ENCODE measurements around the gene FGFBP1. TPM values are rescaled to one million over a fixed set of nuclear protein-coding genes. Genes with fewer than 3 reads are reported as not detected.

The FGFBP1 gene
- total RNA-seq, 1 experiment from 2014 or later: not detected

DNA sequence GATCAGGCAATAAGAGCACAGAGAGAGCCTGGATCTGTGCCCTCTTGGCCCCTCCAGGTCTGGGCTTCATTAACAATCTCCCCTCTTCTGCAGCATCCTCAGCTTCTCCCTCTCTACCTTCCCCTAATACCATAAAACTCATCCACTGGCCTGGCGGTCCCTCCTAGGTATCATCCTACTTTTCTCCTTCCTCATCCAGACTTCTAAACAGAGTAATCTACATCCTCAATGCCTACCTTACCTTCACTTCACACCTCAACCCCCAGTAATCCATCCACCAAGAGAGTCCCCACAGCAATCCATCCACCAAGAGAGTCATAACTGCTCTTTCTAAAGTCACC, 17.0 kb downstream of the FGFBP1 start:
- WGBS (ENCODE audit: extremely low coverage, insufficient read length, low lambda C conversion rate): no CpG with 5 or more reads among the region's 1 CpG
- Histone ChIP-seq H2BK12ac (ENCODE audit: insufficient read length, low read depth, low read length) (no peak overlapping the region), H2BK5ac (ENCODE audit: insufficient read length, low read length) (no peak overlapping the region), H3K4me1 (ENCODE audit: insufficient read depth, low read length) (no peaks in the 10 kb centered on the region), H4K5ac (ENCODE audit: insufficient read length, low read depth, low read length) (no peak overlapping the region), H3T11ph (ENCODE audit: low read length) (no peak overlapping the region), H3K14ac (ENCODE audit: insufficient read depth, low read length) (no peak overlapping the region), H3K9ac (ENCODE audit: extremely low read depth, insufficient read length, low read length) (no peak overlapping the region), H2BK20ac (ENCODE audit: low read depth, low read length, poor library complexity, severe bottlenecking) (no peak overlapping the region), H3K9me3 (ENCODE audit: control insufficient read depth, low read depth, low read length) (peaks cover 3% of the 10 kb centered on the region), H3K27me3 (ENCODE audit: insufficient read depth, low read length) (no peaks in the 10 kb centered on the region), H3K79me1 (ENCODE audit: insufficient read depth, low read depth, low read length, poor library complexity, severe bottlenecking) (no peaks in the 10 kb centered on the region), H3K27ac (ENCODE audit: insufficient read length, low read depth, low read length) (no peak overlapping the region), H2AK5ac (ENCODE audit: insufficient read length, low read length) (no peak overlapping the region), H2AFZ (ENCODE audit: low read length) (no peak overlapping the region), H3K79me2 (ENCODE audit: insufficient read depth, low read length) (no peaks in the 10 kb centered on the region), H4K8ac (replicated peaks; ENCODE audit: insufficient read length, low read depth, low read length) (no peak overlapping the region), H3K18ac (ENCODE audit: insufficient read length, low read depth, low read length) (no peak overlapping the region), H2BK15ac (ENCODE audit: low read depth, low read length) (no peak overlapping the region), H3K56ac (ENCODE audit: insufficient read length, low read depth, low read length) (no peak overlapping the region), H3K4me2 (ENCODE audit: insufficient read depth, insufficient read length, low read length) (no peak overlapping the region), H3K4ac (ENCODE audit: low read depth, low read length) (no peak overlapping the region), H3K23me2 (ENCODE audit: insufficient read length, low read depth, low read length, poor library complexity, severe bottlenecking) (no peaks in the 10 kb centered on the region), H4K20me1 (ENCODE audit: control insufficient read depth, insufficient read depth, insufficient read length) (no peaks in the 10 kb centered on the region), H2BK120ac (ENCODE audit: low read depth, low read length, poor library complexity, severe bottlenecking) (no peak overlapping the region), H3K23ac (ENCODE audit: insufficient read length, low read depth, low read length) (no peak overlapping the region), H4K91ac (ENCODE audit: insufficient read length, low read depth, low read length) (no peak overlapping the region)
- DNase-seq: no peak
- Mint-ChIP-seq H3K4me3 (no peak overlapping the region), H3K27me3 (ENCODE audit: low read depth) (peaks cover 7% of the 10 kb centered on the region), H3K9me3 (no peaks in the 10 kb centered on the region; a peak in 1 of 5 replicates), H3K27ac (no peak overlapping the region), H3K36me3 (ENCODE audit: insufficient read depth in 1 of 3, low read depth in 3 of 3) (no peaks in the 10 kb centered on the region), H3K4me1 (no peaks in the 10 kb centered on the region)
- TF ChIP-seq, protein P1, sequence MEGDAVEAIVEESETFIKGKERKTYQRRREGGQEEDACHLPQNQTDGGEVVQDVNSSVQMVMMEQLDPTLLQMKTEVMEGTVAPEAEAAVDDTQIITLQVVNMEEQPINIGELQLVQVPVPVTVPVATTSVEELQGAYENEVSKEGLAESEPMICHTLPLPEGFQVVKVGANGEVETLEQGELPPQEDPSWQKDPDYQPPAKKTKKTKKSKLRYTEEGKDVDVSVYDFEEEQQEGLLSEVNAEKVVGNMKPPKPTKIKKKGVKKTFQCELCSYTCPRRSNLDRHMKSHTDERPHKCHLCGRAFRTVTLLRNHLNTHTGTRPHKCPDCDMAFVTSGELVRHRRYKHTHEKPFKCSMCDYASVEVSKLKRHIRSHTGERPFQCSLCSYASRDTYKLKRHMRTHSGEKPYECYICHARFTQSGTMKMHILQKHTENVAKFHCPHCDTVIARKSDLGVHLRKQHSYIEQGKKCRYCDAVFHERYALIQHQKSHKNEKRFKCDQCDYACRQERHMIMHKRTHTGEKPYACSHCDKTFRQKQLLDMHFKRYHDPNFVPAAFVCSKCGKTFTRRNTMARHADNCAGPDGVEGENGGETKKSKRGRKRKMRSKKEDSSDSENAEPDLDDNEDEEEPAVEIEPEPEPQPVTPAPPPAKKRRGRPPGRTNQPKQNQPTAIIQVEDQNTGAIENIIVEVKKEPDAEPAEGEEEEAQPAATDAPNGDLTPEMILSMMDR (conservative IDR thresholded peaks at IDR 0.05): no peak
